GM21717 (cell line): ENCODE results near the gene SLC24A4.

Source experiments
- ATAC-seq: cut with Tn5 transposase; IDR thresholded peaks from one replicate; pipeline ENCODE4 v1.9.1; 2021; ENCODE audit warnings: mild to moderate bottlenecking, moderate library complexity; ENCODE audit not compliant: unreplicated experiment

Gene SLC24A4, protein sequence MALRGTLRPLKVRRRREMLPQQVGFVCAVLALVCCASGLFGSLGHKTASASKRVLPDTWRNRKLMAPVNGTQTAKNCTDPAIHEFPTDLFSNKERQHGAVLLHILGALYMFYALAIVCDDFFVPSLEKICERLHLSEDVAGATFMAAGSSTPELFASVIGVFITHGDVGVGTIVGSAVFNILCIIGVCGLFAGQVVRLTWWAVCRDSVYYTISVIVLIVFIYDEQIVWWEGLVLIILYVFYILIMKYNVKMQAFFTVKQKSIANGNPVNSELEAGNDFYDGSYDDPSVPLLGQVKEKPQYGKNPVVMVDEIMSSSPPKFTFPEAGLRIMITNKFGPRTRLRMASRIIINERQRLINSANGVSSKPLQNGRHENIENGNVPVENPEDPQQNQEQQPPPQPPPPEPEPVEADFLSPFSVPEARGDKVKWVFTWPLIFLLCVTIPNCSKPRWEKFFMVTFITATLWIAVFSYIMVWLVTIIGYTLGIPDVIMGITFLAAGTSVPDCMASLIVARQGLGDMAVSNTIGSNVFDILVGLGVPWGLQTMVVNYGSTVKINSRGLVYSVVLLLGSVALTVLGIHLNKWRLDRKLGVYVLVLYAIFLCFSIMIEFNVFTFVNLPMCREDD

GRCh38 chr14:92323011-92323915 is at the start of gene SLC24A4:
SLC24A4 (plus strand) TSS chr14:92323165; CDS start chr14:92323831, 666 bp downstream.
- ATAC-seq, result no peak

DNA sequence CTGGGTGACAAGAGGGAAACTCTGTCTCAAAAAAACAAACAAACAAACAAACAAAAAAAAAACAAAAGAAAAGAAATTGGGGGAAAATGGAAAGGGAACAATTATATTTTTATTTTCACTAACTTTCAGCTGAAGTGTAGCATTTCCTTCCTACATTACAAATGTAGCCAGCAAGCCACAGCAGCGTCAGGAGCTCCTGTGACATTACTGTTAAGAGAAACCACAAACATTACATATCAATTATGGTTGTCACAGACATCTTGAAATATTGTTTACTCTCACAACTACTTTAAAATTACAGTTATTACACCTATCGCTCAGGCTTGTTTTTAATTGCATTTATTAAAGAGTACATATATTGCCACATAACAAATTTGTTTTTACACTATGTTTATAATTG is 49.8 kb upstream of the SLC24A4 start:
- no peak for ATAC-seq

DNA sequence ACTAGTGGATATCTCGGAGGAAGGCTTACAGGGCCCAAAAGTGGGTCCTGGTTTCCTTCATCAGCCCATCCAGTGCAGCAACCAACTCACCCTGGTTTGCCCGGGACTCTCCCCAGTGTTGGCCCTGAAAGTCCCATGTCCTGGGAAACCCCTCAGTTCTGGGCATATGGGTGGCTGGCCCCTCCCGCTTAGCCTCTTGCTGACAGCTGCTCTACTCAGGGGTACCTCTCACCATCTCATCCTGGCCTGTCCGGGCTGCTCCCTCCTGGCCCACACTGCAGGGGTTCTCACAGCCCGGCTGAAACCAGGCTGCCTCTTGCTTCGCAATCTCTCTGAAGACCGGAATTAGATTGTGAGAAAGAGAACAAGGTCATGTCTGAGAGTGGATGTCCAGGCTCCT is 48.9 kb upstream of the SLC24A4 start:
- ATAC-seq, result no peak

DNA sequence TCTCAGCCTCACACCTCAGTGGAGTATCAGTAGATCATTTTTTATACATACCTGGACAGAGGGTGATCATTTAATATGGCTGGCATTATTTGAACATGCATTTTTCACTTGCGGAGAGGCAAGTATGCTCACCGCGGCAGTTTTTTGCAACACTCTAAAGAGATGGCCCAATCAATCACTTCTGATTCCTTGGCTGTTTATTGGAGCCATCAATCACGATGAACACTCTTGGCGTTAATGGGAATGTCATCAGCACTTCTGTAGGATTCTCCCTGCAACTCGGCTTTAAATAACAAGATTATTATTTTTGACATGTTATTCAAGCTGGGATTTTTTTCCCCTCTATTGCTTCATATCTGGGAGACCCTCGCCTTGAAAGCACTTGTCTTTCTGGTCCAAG is 46.9 kb upstream of the SLC24A4 start:
- ATAC-seq, result no peak

DNA sequence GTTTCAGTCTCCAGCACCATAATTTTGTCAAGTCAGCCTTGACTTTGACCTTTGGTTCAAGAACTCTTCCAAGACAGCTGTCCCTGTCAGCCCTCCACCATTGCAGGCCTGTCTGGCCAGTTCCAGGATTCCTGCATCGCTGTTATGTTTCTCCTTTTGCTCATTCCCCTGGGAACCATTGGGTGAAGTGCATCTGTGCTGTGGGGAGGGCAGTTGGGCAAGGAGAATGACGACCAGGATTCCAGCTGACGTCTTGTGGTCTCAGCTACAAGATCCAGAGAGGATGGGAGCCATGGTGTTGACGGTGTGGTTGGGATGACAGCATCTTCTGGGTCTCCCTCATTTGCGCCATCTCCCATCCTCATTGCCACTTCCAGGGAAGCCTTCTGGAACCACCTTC is 45.9 kb upstream of the SLC24A4 start:
- no peak for ATAC-seq

GRCh38 chr14:92280554-92281262 is 42.3 kb upstream of the SLC24A4 start:
- no peak for ATAC-seq

GRCh38 chr14:92282669-92283068 is 40.3 kb upstream of the SLC24A4 start:
- no peak for ATAC-seq

GRCh38 chr14:92285311-92285710 is 37.7 kb upstream of the SLC24A4 start:
- no peak for ATAC-seq

GRCh38 chr14:92287987-92288386 is 35.0 kb upstream of the SLC24A4 start:
- ATAC-seq, result no peak

- ATAC-seq, result no peak
Observed at GRCh38 chr14:92288994-92289660, 33.8 kb upstream of the SLC24A4 start.

- no peak for ATAC-seq
Observed at GRCh38 chr14:92292673-92293072, 30.3 kb upstream of the SLC24A4 start.

GRCh38 chr14:92294506-92294905 is 28.5 kb upstream of the SLC24A4 start:
- ATAC-seq, result no peak

DNA sequence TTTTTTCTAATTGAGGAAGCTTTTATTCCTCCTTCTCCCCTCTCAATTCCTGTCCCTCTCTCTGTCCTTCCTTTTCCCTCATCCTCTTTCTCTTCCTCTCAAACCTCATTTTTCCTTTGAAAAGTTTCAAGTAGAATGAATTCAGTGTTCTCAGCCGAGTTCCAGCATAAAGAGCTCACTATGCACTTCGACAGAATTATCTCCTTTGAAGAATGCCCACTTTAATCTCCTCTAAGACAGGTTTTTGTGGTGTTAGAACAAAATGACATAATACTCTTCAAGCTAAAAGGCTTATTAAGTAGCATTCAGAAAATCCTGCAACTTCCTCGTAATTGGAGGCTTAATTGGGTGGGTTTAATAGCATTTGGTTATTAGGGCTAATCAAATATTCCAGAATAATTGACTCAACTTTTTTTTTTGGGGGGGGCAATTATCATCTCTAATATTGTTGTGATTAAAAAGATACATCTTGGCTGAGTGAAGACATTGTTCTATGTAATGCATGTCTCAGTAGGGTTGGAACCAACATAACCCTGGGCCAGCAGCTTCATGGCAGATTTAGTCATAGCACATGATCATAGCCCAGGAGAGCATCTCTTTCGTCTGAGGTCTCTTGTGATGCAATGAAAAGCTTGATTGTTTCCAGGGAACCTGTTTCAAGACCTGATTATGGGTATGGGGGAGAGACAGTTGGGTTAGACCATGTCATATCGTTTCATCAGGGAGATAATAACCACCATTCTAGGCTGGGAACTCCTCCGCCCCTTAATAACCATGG is 25.0 kb upstream of the SLC24A4 start:
- no peak for ATAC-seq

GRCh38 chr14:92302481-92302880 is 20.5 kb upstream of the SLC24A4 start:
- ATAC-seq, result no peak

GRCh38 chr14:92308716-92309115 is 14.2 kb upstream of the SLC24A4 start:
- ATAC-seq, result no peak

- no peak for ATAC-seq
Observed at GRCh38 chr14:92309968-92310530, 12.9 kb upstream of the SLC24A4 start.

DNA sequence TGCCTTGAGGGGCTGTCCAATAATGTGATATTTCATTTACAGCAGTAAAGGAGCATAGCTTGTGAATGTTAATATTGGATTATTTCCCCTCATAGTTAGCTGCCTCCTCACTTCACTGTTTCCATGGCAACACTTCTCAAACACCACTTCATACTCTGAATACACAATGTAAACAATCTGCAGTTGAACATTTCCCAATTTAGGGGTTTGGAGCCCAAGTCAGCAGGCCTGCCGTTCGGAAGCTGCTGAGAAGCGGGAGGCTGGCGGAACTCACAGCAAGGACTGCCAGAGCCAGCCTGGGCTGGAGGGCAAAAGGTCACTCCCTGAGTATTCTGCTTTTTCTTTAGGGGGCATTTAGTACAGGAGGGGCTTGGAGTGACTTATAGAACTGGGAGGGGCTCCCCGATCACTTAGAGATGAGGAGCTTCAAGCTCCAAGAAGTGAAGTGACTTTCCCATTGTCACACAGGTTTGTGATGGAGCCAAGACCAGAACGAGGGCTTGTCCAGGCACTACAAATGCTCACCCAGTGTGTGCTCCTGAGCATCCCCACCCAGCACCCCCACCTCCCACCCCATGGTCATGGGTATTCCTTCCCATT is 12.1 kb upstream of the SLC24A4 start:
- no peak for ATAC-seq

GRCh38 chr14:92314182-92314581 is 8.8 kb upstream of the SLC24A4 start:
- ATAC-seq, result no peak
